ENCODE measurements around the gene EARS2. TPM values are rescaled to one million over a fixed set of nuclear protein-coding genes. Genes with fewer than 3 reads are reported as not detected.
A peak's percentile ranks its signal among the peaks of the same experiment; 100 is the strongest.

EARS2 gene
- 61.3 and 143 TPM in 2 replicates for total RNA-seq (2011; cell fraction: chromatin; rRNA removed; ENCODE audit: low replicate concordance)
- 97.4 and 101 TPM in 2 replicates for total RNA-seq (2011; cell fraction: nucleolus; rRNA removed)
- 85.9 and 96.5 TPM in 2 replicates for total RNA-seq (2011; cell fraction: nucleoplasm; rRNA removed)
- total RNA-seq (2014; rRNA removed) (31.3 and 40.7 TPM in 2 replicates), total RNA-seq (2014; rRNA removed; fragmentation: Illumina TruSeq; extraction: Trizol) (38.2 and 42.1 TPM in 2 replicates), total RNA-seq (2015; rRNA removed; fragmentation: Illumina TruSeq; extraction: Trizol) (39.9 and 41.7 TPM in 2 replicates), total RNA-seq (2021) (35.7 and 35.9 TPM in 2 replicates), polyA plus RNA-seq (2011; rRNA removed) (57.4 and 63.3 TPM in 2 replicates), polyA plus RNA-seq (2014; fragmentation: Illumina TruSeq; extraction: Trizol) (46.6 and 58.6 TPM in 2 replicates), polyA plus RNA-seq (2014; fragmentation: Nextera tagmentation; extraction: Ambion mirVana) (10 to 100 TPM; 17.6 to 20.4 TPM), polyA plus RNA-seq (2014; rRNA removed) (36.3 and 43.2 TPM in 2 replicates), polyA minus RNA-seq (2011; rRNA and poly(A)+ RNA removed) (78.2 and 79.2 TPM in 2 replicates), Bru-seq, nascent RNA (percentile 66 among the genes with signal in this experiment), BruChase-seq, experiment 1, labeled RNA remaining after a 2-hour chase (percentile 63 among the genes with signal in this experiment), BruChase-seq, experiment 2, labeled RNA remaining after a 6-hour chase (percentile 67 among the genes with signal in this experiment)
- polyA plus RNA-seq (2011; cell fraction: cytosol; rRNA removed), result 80.9 and 118 TPM in 2 replicates
- 62.7 and 98.7 TPM in 2 replicates for polyA plus RNA-seq (2011; cell fraction: nucleus; rRNA removed)
- 17.5 and 29.5 TPM in 2 replicates for polyA plus RNA-seq (2012)
- polyA minus RNA-seq (2011; cell fraction: cytosol; rRNA and poly(A)+ RNA removed), result 41.2 and 58.2 TPM in 2 replicates
- polyA minus RNA-seq (2011; cell fraction: nucleus; rRNA and poly(A)+ RNA removed), result 39.6 and 57.3 TPM in 2 replicates
- long read RNA-seq, experiment 1, transcript EARS2-201 (9 exons, 3,961 nt), result major isoform, 39 of 293 reads
- long read RNA-seq, experiment 1, transcript EARS2-212 (1 exons, 599 nt), result minor isoform, 8 of 293 reads
- long read RNA-seq, experiment 1, partial matches to known transcripts, result 214 of 293 reads
- long read RNA-seq, experiment 1, other reads (novel, unspliced or antisense), result 29 of 293 reads
- long read RNA-seq, experiment 2, transcript EARS2-201 (9 exons, 3,961 nt), result major isoform, 17 of 39 reads
- long read RNA-seq, experiment 2, transcript EARS2-212 (1 exons, 599 nt), result minor isoform, 8 of 39 reads
- long read RNA-seq, experiment 2, partial matches to known transcripts, result 4 of 39 reads
- long read RNA-seq, experiment 2, other reads (novel, unspliced or antisense), result 7 of 39 reads
- long read RNA-seq, experiment 3, transcript EARS2-201 (9 exons, 3,961 nt), result major isoform, 14 of 26 reads
- long read RNA-seq, experiment 3, partial matches to known transcripts, result 5 of 26 reads
- long read RNA-seq, experiment 3, other reads (novel, unspliced or antisense), result 2 of 26 reads

DNA sequence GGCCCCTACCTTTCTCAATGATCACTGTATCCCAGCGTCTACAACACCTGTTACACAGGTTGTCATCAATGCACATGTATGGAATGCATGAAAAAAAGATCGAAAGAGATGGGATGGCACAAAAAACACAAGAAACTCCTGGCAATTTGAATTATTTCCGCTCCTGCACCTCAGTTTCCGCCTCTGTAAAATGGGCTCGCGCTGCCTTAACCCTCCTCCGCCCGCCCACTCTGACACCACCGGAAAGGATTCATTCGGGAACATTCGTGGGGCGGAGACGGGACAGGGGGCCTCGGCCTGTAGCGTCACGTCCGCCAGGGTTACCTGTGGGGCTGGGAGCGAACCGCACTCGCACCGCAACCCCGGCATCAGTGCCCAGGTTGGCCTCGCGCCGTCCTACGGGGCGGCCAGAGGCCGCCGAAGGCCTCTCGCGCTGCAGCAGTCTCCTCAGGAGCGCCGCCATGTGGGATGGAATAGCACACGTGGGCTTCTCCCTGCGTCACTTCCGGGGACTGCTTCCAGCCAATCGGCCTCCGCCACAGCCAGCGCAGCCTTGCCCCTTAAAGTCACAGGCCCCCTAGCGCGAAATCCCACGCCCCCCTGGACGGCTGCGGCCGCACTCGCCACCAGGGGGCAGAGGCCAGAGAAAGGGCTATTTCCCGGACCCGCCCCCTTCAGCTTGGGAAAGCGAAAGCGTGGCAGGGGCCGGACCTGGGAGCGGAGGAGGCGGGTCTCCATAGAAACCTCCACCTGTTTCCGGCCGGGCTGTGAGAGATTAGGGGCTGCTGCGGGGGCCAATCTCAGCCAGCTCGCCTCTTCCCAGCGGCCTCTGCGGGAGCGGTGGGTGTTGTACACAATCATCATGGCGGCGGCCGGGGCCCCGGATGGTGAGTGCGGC lies at the start of gene EARS2, which contains the start of gene UBFD1:
Gene EARS2, minus strand, starts transcription at position 470 of the 898 bp plus-strand sequence. Its CDS starts 7 bp downstream, at position 463.
Gene UBFD1, plus strand, starts transcription at position 847 of the 898 bp plus-strand sequence. Its CDS starts 16 bp downstream, at position 863.
- in situ Hi-C loops (cut with MboI), result no loop called here
- H3K4me3 ChIP-seq, result peak within 1 kb of the TSS; percentile 97
- intact Hi-C loops (cut with micrococcal nuclease), result loop anchor here (1.0 to 10.0 kb wide), 4 partner anchors 40 to 168 kb away; no protein-coding TSS in a partner anchor
- H3K9me3 ChIP-seq (replicated peaks; ENCODE audit: control insufficient read depth, insufficient read depth, low read depth, low read length), result no peaks in the 10 kb centered on the region
- H4K20me1 ChIP-seq (replicated peaks; ENCODE audit: control insufficient read depth, insufficient read depth, low read length), result no peaks in the 10 kb centered on the region
- H3K27ac ChIP-seq (ENCODE audit: extremely low read depth, low read depth, low read length), result peak within 1 kb of the TSS; percentile 92
- no peaks in the 10 kb centered on the region for H3K27me3 ChIP-seq (ENCODE audit: control insufficient read depth in 2 of 2, insufficient read depth in 2 of 2, low read length in 2 of 2)
- peak; percentile 95 for FAIRE-seq
- H3K79me2 ChIP-seq (ENCODE audit: control insufficient read depth, insufficient read depth, low read length), result peaks cover 64% of the 10 kb centered on the region
- peaks cover 8 to 12% of the 10 kb centered on the region in 2 experiments; a peak in 3 of 5 replicates for H3K4me1 ChIP-seq (replicated peaks in 1 of 2; ENCODE audit: control insufficient read depth in 2 of 2, insufficient read depth in 2 of 2, low read length in 2 of 2)
- H3K9me1 ChIP-seq (ENCODE audit: control insufficient read depth, insufficient read depth, low read length), result no peaks in the 10 kb centered on the region
- DNase-seq (ENCODE audit: extremely low read depth in 1 of 4, low spot score in 3 of 4), result peak; percentile 95 to 99 (median 96)
- H3K4me2 ChIP-seq (ENCODE audit: insufficient read depth, low read length), result peak within 1 kb of the TSS; percentile 99
- peaks cover 58% of the 10 kb centered on the region for H3K36me3 ChIP-seq (ENCODE audit: control insufficient read depth, insufficient read depth, low read length)
- ChIA-PET CTCF (ENCODE audit: low intra/inter-chr PET ratio) (interaction anchor here (1.6 to 1.7 kb wide), 2 partner anchors 39 to 375 kb away, joined by 4 read pairs; partner anchors contain the start of genes NDUFAB1 and SCNN1G), POLR2A (interaction anchor here (0.5 to 2.2 kb wide), 18 partner anchors 11 to 947 kb away, joined by 3 to 19 read pairs (median 3); partner anchors contain the start of genes COG7 and NDUFAB1)
- H3K9ac ChIP-seq (ENCODE audit: insufficient read depth in 1 of 2, low read depth in 2 of 2, low read length in 2 of 2), result peak within 1 kb of the TSS; percentile 91 to 96
- BruUV-seq (replicated peaks), result TSS peak; percentile 69
- ATAC-seq, result peak; percentile 96
- under 1% methylated on average over 52 of the region's 65 CpGs for WGBS (ENCODE audit: insufficient coverage, low coverage, missing lambda C conversion rate)
- peak within 1 kb of the TSS; percentile 91 for H2AFZ ChIP-seq (ENCODE audit: low read depth, low read length)
- TF ChIP-seq ZBTB8A (IDR thresholded peaks at IDR 0.05; ENCODE audit: partially characterized antibody), result no peak
- 0 out of 2 replicates have a peak, but pooled peaks have one; percentile 51 for TF ChIP-seq HLTF (IDR thresholded peaks at IDR 0.05)
- TF ChIP-seq, protein P1, sequence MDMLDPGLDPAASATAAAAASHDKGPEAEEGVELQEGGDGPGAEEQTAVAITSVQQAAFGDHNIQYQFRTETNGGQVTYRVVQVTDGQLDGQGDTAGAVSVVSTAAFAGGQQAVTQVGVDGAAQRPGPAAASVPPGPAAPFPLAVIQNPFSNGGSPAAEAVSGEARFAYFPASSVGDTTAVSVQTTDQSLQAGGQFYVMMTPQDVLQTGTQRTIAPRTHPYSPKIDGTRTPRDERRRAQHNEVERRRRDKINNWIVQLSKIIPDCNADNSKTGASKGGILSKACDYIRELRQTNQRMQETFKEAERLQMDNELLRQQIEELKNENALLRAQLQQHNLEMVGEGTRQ (CRISPR knock-in tag; IDR thresholded peaks at IDR 0.05), result peak; percentile 91
- peak; percentile 99 for TF ChIP-seq ADNP (tag; IDR thresholded peaks at IDR 0.05)
